Activated naive CD8-positive, alpha-beta T cell (primary cell): ENCODE results near the gene CYP1A1.
A peak's percentile ranks its signal among the peaks of the same experiment; 100 is the strongest.
"Not testable (repeated sequence)": the region's sequence is repeated elsewhere in the genome, so short reads cannot be mapped to it uniquely, and the experiment has no call there.

Experiments
- H3K27ac Mint-ChIP-seq: one replicate; pipeline ENCODE4 v1.8.0; 2021; ENCODE audit warnings: mixed read lengths
- H3K27me3 Mint-ChIP-seq: one replicate; pipeline ENCODE4 v1.8.0; 2021; ENCODE audit warnings: mixed read lengths
- H3K36me3 Mint-ChIP-seq: one replicate; pipeline ENCODE4 v1.8.0; 2021; ENCODE audit warnings: mixed read lengths
- H3K4me1 Mint-ChIP-seq: one replicate; pipeline ENCODE4 v1.8.0; 2021; ENCODE audit warnings: low read depth, mixed read lengths
- H3K4me3 Mint-ChIP-seq: one replicate; pipeline ENCODE4 v1.8.0; 2021; ENCODE audit warnings: mild to moderate bottlenecking, mixed read lengths
- H3K9me3 Mint-ChIP-seq: one replicate; pipeline ENCODE4 v1.8.0; 2021; ENCODE audit warnings: low read depth, mixed read lengths

CYP1A1 gene

DNA sequence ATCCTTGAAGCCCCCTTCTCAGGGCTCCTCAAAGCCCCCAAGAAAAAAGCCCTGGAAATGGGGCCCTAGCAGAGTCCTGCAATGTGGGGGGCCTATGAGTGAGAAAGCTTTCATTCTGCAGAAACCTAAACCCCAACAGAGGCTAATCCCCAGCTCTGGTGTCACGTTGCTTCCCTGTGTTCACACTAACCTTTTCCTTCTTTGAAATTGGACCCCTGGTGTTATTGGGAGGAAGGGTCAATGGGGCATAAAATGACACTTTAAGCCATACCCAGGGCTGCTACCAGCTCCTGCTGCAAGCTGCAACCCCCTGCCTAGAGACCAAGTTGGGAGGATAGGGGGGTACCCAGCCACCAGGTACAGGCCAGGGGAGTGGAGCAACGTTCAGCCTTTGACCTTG is 25.4 kb upstream of the CYP1A1 start:
- Mint-ChIP-seq H3K4me1 (no peaks in the 10 kb centered on the region), H3K9me3 (no peaks in the 10 kb centered on the region)

DNA sequence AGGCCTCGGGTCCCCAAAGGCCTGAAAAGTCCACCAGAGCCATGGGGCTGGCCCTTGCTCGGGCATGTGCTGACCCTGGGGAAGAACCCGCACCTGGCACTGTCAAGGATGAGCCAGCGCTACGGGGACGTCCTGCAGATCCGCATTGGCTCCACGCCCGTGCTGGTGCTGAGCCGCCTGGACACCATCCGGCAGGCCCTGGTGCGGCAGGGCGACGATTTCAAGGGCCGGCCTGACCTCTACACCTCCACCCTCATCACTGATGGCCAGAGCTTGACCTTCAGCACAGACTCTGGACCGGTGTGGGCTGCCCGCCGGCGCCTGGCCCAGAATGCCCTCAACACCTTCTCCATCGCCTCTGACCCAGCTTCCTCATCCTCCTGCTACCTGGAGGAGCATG is 24.5 kb upstream of the CYP1A1 start:
- peaks cover 2% of the 10 kb centered on the region for H3K36me3 Mint-ChIP-seq
- no peaks in the 10 kb centered on the region for H3K9me3 Mint-ChIP-seq
- no peak overlapping the region for H3K4me3 Mint-ChIP-seq
- H3K4me1 Mint-ChIP-seq, result no peaks in the 10 kb centered on the region
- no peak overlapping the region for H3K27ac Mint-ChIP-seq
- no peaks in the 10 kb centered on the region for H3K27me3 Mint-ChIP-seq

More for the DNA sequence above, 25.4 kb upstream of the CYP1A1 start:
- peaks cover 2% of the 10 kb centered on the region for H3K36me3 Mint-ChIP-seq
- no peak overlapping the region for H3K4me3 Mint-ChIP-seq
- no peak overlapping the region for H3K27ac Mint-ChIP-seq
- H3K27me3 Mint-ChIP-seq, result no peaks in the 10 kb centered on the region

DNA sequence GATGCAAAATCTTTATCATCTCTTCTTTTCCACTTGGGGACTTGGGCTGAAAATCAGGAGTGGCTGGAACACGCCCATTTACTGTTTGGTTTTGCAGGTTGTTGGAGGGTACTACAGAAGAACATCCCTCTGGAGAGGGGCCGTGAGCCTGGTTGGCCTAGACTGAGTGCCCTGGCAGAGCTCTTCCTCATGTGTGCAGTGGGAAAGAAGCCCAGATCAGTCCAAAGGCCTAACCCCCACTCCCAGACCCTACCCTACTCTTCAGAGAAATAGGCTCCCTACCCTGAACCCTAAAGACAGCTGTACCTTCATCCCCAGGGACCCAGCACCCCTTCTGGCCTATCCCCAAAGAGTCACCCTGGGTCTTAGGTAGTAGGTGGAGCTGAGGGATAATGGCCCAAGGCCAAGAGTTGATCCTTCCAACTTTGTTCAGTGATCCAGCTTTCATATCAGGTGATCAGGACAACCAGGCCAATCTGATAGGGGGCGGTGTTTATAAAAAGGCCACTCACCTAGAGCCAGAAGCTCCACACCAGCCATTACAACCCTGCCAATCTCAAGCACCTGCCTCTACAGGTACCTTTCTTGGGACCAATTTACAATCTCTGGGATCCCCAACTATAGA is 23.1 kb upstream of the CYP1A1 start, which contains the start of gene CYP1A2:
Gene CYP1A2 (plus strand): TSS at position 524 of the 625 bp plus-strand sequence. CDS start 894 bp downstream, outside the sequence.
- Mint-ChIP-seq H3K9me3 (no peaks in the 10 kb centered on the region), H3K27ac (no peak within 1 kb of the TSS), H3K36me3 (peaks cover 2% of the 10 kb centered on the region), H3K27me3 (no peaks in the 10 kb centered on the region), H3K4me1 (no peaks in the 10 kb centered on the region), H3K4me3 (no peak within 1 kb of the TSS)

DNA sequence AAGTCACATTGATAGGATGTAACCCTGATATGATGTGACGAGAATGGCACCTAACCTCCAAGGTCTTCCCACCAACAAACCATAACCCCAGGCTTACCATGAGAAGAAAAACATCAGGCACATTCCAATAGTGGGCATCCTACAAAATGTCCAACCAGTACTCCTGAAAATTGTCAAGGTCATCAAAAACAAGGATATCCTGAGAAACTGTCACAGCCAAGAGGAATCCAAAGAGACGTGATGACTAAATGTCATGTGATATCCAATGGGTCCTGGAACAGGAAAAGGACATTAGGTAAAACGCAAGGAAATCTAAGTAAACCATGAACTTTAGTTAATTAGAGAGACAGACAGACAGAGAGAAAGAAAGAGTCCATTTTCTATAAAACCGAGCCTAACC is 21.1 kb upstream of the CYP1A1 start:
- no peak overlapping the region for H3K27ac Mint-ChIP-seq
- H3K36me3 Mint-ChIP-seq, result peaks cover 2% of the 10 kb centered on the region
- no peak overlapping the region for H3K4me3 Mint-ChIP-seq
- H3K27me3 Mint-ChIP-seq, result no peaks in the 10 kb centered on the region
- H3K4me1 Mint-ChIP-seq, result no peaks in the 10 kb centered on the region
- no peaks in the 10 kb centered on the region for H3K9me3 Mint-ChIP-seq

DNA sequence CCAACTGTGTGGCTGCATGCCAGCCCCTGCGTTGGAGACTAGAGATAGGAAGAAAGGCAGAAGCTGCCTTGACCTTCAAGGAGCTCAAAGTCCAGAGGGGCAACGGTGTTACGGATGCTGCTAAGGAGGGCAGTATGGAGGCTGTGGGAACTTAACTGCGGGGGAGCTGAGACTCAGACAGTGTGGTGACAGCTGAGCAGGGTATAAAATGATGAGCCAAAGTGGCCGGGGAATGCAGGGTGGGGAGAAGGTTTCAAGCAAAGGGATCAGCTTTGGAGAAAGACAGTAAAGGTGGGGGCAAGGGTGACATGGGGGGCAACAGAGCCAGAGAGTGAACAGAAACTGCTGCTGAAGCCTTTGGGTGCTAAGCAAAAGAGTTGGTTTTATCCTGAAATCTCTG is 17.1 kb upstream of the CYP1A1 start:
- H3K4me1 Mint-ChIP-seq, result peaks cover 6% of the 10 kb centered on the region
- H3K27ac Mint-ChIP-seq, result no peak overlapping the region
- H3K9me3 Mint-ChIP-seq, result no peaks in the 10 kb centered on the region
- H3K27me3 Mint-ChIP-seq, result no peaks in the 10 kb centered on the region
- H3K4me3 Mint-ChIP-seq, result no peak overlapping the region
- H3K36me3 Mint-ChIP-seq, result peaks cover 4% of the 10 kb centered on the region

DNA sequence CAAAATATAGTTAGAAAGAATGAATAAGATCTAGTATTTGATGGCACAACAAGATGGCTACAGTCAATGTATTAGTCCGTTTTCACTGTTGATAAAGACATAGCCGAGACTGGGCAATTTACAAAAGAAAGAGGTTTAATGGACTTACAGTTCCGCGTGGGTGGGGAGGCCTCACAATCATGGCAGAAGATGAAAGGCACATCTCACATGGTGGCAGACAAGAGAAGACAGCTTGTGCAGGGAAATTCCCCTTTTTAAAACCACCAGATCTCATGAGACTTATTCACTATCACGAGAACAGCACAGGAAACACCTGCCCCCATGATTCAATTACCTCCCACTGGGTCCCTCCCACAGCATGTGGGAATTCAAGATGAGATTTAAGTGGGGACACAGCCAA is 12.9 kb upstream of the CYP1A1 start:
- not testable (repeated sequence) for H3K4me3 Mint-ChIP-seq, H3K4me1 Mint-ChIP-seq, H3K36me3 Mint-ChIP-seq, H3K27ac Mint-ChIP-seq, H3K9me3 Mint-ChIP-seq, H3K27me3 Mint-ChIP-seq

DNA sequence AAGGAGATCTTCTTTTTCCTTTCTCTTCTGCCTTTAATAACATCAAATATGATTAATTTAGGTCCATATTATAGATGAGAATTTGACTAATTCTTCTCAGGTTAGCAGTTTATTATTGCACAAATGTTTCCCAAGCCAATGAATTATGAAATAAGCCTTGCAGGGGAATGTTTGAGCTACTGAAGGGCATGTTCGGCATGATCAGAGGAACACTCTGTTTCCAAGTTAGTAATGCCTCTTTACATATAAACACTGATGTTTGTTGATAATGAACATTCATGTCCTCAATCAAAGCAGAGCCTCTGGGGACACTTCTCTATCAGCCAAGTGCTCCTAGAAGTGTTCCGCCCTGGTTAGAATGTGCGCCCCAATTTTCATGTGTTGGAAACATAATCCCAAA is 10.0 kb upstream of the CYP1A1 start:
- H3K27me3 Mint-ChIP-seq, result peaks cover 16% of the 10 kb centered on the region
- H3K4me1 Mint-ChIP-seq, result peaks cover 6% of the 10 kb centered on the region
- no peak overlapping the region for H3K27ac Mint-ChIP-seq
- no peaks in the 10 kb centered on the region for H3K9me3 Mint-ChIP-seq
- peaks cover 3% of the 10 kb centered on the region for H3K36me3 Mint-ChIP-seq
- H3K4me3 Mint-ChIP-seq, result no peak overlapping the region

DNA sequence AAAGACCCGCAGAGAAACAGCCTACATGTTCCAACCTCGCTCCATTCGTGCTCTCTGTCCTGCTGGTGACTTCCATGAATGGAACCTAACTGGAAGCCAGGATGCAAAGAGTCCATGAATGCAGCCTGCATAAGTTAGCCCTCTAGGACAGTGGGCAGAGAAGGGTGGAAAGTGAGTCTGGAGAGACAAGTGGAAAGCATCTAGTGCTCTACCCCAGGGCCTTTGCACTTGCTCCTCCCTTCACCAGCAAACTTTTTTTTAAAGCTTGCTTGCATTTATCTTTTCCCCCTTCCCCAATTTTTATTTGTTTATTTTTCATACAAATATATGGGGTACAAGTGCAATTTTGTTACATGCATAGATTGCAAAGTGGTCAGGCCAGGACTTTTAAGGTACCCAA is 7.9 kb upstream of the CYP1A1 start:
- H3K4me3 Mint-ChIP-seq, result no peak overlapping the region
- H3K27ac Mint-ChIP-seq, result no peak overlapping the region
- peaks cover 16% of the 10 kb centered on the region for H3K27me3 Mint-ChIP-seq
- H3K9me3 Mint-ChIP-seq, result no peaks in the 10 kb centered on the region
- peaks cover 3% of the 10 kb centered on the region for H3K36me3 Mint-ChIP-seq
- peaks cover 4% of the 10 kb centered on the region for H3K4me1 Mint-ChIP-seq

DNA sequence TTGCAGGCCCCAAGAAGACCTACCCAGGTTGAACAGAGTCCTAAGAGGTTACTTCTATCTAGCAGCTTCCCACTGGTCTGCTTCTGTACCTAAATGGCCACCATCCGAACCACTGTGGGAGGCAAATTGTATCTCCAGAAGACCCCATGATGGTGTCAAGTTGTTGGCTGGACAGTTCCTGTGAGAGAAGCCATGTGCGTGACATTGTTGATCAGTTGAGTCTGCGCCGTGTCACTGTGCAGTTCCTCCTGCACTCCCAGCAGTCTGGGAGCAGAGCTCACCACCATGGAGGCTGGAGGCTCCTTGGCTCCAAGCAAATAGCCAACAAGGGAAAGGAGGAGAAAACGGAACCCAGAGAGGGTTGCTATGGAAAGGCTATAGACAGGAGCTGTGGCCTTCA is 7.5 kb upstream of the CYP1A1 start:
- Mint-ChIP-seq H3K27me3 (peaks cover 16% of the 10 kb centered on the region), H3K4me3 (no peak overlapping the region), H3K27ac (no peak overlapping the region), H3K4me1 (no peaks in the 10 kb centered on the region), H3K9me3 (no peaks in the 10 kb centered on the region), H3K36me3 (no peaks in the 10 kb centered on the region)

DNA sequence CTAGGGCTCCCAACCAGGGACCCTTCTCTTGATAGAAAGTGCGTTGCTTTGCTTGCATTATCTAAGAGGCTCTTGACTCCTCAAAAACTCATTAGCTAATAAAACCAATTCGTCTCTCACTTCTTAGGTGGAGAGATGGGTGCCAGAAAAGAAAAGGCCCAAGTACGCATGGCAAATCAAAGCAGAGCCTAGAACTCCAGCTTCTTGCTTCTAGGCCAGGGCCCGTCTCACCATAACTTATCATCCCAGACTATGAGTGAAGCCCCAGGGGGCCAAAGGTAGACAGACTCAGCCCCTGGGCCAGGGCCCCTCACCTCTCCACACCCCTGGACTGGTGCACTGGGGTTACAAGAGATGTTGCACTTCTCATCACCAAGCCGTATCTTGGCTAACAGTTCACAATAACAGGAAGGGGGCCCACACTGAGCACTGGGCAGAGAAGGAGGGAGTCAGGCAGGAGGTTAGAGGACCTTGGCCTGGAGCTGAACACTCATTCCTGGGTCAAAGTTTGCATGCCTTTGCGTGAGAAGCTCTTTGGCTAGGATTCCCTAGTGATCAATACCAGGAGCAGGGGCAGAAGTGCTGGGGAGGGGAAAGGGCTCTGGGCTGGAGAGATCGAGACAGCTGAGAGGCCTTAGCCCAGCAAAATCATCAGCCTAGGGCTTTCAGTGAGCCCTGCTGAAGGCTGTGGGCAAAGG is 5.4 kb upstream of the CYP1A1 start:
- no peaks in the 10 kb centered on the region for H3K9me3 Mint-ChIP-seq
- H3K27ac Mint-ChIP-seq, result no peak overlapping the region
- H3K36me3 Mint-ChIP-seq, result no peaks in the 10 kb centered on the region
- peaks cover 7% of the 10 kb centered on the region for H3K4me1 Mint-ChIP-seq
- no peak overlapping the region for H3K4me3 Mint-ChIP-seq
- peaks cover 18% of the 10 kb centered on the region for H3K27me3 Mint-ChIP-seq

DNA sequence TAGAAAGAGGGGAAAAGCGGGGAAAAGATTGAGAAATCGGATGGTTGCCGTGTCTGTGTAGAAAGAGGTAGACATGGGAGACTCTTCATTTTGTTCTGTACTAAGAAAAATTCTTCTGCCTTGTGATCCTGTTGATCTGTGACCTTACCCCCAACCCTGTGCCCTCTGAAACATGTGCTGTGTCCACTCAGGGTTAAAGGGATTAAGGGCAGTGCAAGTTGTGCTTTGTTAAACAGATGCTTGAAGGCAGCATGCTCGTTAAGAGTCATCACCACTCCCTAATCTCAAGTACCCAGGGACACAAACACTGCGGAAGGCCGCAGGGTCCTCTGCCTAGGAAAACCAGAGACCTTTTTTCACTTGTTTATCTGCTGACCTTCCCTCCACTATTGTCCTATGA is 4.0 kb upstream of the CYP1A1 start:
- Mint-ChIP-seq H3K27me3 (peaks cover 15% of the 10 kb centered on the region), H3K4me1 (peaks cover 10% of the 10 kb centered on the region)
- H3K27ac Mint-ChIP-seq, H3K36me3 Mint-ChIP-seq, H3K4me3 Mint-ChIP-seq, H3K9me3 Mint-ChIP-seq: not testable (repeated sequence)

DNA sequence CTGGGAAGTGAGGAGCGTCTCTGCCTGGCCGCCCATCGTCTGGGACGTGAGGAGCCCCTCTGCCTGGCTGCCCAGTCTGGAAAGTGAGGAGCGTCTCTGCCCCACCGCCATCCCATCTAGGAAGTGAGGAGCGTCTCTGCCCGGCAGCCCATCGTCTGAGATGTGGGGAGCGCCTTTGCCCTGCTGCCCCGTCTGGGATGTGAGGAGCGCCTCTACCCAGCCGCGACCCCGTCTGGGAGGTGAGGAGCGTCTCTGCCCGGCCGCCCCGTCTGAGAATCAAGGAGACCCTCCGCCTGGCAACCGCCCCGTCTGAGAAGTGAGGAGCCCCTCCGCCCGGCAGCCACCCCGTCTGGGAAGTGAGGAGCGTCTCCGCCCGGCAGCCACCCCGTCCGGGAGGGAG is 3.4 kb upstream of the CYP1A1 start:
- not testable (repeated sequence) for H3K27ac Mint-ChIP-seq, H3K36me3 Mint-ChIP-seq, H3K4me3 Mint-ChIP-seq, H3K9me3 Mint-ChIP-seq
- peaks cover 13% of the 10 kb centered on the region for H3K27me3 Mint-ChIP-seq
- peaks cover 12% of the 10 kb centered on the region for H3K4me1 Mint-ChIP-seq

DNA sequence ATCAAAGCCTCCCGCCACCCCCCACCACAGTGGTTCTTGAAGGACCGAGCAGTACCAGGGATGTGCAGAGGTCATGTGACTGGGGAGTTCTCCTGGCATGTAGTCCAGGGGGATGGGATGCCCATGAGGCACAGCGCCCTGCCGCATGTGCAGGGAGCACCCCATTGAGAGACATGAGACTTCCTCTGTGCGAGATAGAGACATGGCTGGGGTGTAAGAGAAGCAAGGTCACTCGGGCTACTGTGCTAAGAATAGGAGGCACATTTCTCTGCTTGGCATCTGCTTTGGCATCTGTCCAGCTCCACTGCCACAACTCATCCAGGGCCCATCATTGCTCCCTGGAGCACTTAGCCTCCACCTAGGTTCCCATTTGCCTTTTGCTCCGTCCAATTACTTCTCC is 2.4 kb upstream of the CYP1A1 start:
- Mint-ChIP-seq H3K27ac (no peak overlapping the region), H3K4me1 (peaks cover 12% of the 10 kb centered on the region), H3K27me3 (peaks cover 13% of the 10 kb centered on the region), H3K4me3 (peak overlapping the region; percentile 46), H3K36me3 (no peaks in the 10 kb centered on the region), H3K9me3 (no peaks in the 10 kb centered on the region)

DNA sequence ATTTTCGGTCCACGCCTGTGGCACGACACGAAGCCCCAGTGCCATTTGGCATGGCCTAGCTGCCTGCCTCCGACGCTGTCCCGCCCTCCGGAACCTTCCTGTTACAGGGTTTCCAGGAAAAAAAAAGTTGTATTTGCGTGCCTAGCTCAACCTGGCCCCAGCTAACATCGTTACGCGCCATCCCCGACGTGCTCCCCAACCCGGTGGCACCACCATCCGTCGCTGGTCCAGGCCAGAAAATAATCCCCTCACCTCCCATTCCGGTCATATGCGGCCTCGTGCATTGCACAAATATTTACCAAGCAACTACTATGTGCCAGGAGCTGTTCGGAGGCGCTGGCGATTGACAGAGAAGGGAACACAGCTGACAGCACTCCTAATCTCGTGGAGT is 1.4 kb upstream of the CYP1A1 start:
- Mint-ChIP-seq H3K27ac (peak overlapping the region; percentile 47), H3K9me3 (no peaks in the 10 kb centered on the region), H3K4me3 (peak overlapping the region; percentile 76), H3K27me3 (peaks cover 13% of the 10 kb centered on the region), H3K4me1 (peaks cover 12% of the 10 kb centered on the region), H3K36me3 (no peaks in the 10 kb centered on the region)

DNA sequence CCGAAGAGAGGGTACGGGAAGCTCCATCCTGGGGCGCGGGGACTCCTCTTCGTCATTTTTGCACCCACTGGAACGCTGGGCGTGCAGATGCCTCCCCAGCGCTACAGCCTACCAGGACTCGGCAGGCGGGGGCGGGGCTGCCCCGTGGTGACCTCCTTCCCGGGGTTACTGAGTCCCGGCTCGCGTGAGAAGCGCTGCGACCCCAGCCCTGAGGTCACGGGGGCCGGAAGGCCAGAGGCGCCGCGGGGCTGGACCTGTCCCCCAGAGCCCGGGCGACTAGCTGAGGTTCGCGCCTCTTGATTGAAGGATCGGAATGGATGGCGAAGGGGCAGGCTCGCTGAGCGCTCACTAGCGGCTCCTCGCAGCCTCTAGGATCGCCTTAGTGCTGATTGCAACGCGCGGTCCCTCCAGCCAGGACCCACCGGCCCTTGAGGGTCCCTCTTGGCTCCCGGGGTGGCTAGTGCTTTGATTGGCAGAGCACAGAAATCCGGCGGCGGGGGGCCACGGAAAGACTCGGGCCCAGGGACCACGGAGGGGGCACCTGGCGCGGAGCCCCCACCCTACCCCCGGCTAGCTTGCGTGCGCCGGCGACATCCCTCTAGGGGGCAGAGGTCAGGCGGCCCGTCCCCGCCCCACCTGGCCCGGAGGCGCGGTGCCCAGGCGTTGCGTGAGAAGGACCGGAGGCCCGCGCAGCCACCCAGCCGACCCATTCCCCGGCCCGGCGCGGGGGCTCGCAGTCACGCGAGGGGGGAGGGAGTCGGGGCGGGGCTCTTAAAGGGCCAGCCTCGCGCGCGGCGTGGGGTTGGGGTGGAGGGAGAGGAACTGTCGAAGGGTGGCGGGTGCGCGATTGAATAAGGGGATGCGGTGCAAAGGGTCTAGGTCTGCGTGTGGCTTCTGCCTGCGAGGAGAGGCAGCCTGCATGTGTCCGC is 781 bp upstream of the CYP1A1 start:
- peaks cover 11% of the 10 kb centered on the region for H3K27me3 Mint-ChIP-seq
- H3K9me3 Mint-ChIP-seq, result no peaks in the 10 kb centered on the region
- H3K4me3 Mint-ChIP-seq, result peak overlapping the region; percentile 79
- H3K4me1 Mint-ChIP-seq, result peaks cover 12% of the 10 kb centered on the region
- no peaks in the 10 kb centered on the region for H3K36me3 Mint-ChIP-seq
- H3K27ac Mint-ChIP-seq, result no peak overlapping the region
